ENCODE measurements around the gene R3HCC1L. TPM values are rescaled to one million over a fixed set of nuclear protein-coding genes. Genes with fewer than 3 reads are reported as not detected.

R3HCC1L gene
- total RNA-seq, 2 donors from 2014 or later = 21.7 to 23.3 TPM

DNA sequence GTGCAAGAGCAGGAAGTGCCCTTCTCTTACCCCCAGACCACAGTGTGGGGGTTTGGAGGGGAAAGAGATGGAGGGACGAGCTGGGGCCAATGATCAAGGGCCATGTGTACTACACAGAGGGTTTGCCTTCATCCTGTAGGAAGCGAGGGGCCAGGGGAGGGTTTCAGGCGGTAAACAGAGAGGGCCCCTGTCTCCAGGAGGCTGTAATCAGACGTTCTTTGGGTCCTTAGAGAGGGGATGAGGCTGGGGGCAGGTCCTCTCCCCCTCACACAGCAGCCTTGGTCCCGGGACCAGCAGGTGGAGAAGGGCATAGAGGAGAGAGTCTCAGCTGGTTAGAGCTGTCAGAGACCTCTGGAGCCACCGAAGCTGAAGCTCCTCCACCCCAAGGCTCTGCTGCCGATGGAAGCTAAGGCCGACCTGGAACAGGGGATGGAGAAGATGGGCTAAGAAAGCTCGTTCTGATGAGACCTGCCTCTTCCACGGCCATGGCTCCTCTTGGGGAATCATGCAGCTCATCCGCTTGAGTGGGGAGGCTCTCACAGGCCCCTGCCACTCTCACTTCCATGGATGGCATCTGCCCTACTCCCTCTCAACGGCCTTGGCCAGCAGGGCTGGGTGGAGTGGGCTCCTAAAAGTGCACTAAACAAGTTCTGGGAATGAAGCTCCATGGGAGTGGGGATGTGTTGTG lies 130.1 kb downstream of the R3HCC1L start:
- peaks cover 11% of the 10 kb centered on the region for H3K4me1 Mint-ChIP-seq
- H3K9me3 ChIP-seq (ENCODE audit: control insufficient read depth, low read length, poor library complexity, severe bottlenecking) = no peaks in the 10 kb centered on the region
- H3K27me3 Mint-ChIP-seq = peaks cover 37% of the 10 kb centered on the region
- DNase-seq (no peak), ATAC-seq (no peak)
- H3K27ac Mint-ChIP-seq = peak overlapping the region; percentile 29
- no peak overlapping the region for H3K4me3 Mint-ChIP-seq
- H3K36me3 Mint-ChIP-seq (ENCODE audit: low read depth) = peaks cover 8% of the 10 kb centered on the region

GRCh38 chr10:98265403-98266378 lies 131.2 kb downstream of the R3HCC1L start:
- H3K36me3 Mint-ChIP-seq (ENCODE audit: low read depth) = peaks cover 6% of the 10 kb centered on the region
- no peak overlapping the region for H3K4me3 Mint-ChIP-seq
- DNase-seq = no peak
- ATAC-seq = no peak
- H3K9me3 ChIP-seq (ENCODE audit: control insufficient read depth, low read length, poor library complexity, severe bottlenecking) = no peaks in the 10 kb centered on the region
- peaks cover 11% of the 10 kb centered on the region for H3K4me1 Mint-ChIP-seq
- H3K27me3 Mint-ChIP-seq = peaks cover 48% of the 10 kb centered on the region
- no peak overlapping the region for H3K27ac Mint-ChIP-seq

DNA sequence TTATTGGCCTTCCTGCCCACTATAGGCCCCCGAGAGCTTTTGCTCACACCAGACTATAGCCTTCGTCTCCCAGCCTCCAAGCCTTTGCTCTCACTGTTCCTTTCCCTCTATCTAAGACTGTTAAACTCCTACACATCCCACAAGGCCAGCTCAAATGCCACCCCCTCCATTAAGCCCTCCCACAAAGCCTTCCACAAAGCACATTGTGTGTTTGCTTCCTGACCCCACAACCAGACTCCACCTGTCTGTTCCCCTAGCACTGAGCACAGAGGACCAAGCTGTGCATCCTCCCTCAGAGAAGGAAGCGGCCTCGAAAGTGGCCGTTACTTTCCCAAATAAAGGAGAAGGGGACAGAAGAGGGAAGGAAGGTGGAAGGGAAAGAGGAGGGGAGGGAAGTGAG lies 132.2 kb downstream of the R3HCC1L start:
- ATAC-seq (no peak), DNase-seq (no peak)
- no peak overlapping the region for H3K27ac Mint-ChIP-seq
- no peaks in the 10 kb centered on the region for H3K9me3 ChIP-seq (ENCODE audit: control insufficient read depth, low read length, poor library complexity, severe bottlenecking)
- H3K27me3 Mint-ChIP-seq = peaks cover 58% of the 10 kb centered on the region
- peaks cover 5% of the 10 kb centered on the region for H3K36me3 Mint-ChIP-seq (ENCODE audit: low read depth)
- peaks cover 11% of the 10 kb centered on the region for H3K4me1 Mint-ChIP-seq
- peak overlapping the region; percentile 74 for H3K4me3 Mint-ChIP-seq

DNA sequence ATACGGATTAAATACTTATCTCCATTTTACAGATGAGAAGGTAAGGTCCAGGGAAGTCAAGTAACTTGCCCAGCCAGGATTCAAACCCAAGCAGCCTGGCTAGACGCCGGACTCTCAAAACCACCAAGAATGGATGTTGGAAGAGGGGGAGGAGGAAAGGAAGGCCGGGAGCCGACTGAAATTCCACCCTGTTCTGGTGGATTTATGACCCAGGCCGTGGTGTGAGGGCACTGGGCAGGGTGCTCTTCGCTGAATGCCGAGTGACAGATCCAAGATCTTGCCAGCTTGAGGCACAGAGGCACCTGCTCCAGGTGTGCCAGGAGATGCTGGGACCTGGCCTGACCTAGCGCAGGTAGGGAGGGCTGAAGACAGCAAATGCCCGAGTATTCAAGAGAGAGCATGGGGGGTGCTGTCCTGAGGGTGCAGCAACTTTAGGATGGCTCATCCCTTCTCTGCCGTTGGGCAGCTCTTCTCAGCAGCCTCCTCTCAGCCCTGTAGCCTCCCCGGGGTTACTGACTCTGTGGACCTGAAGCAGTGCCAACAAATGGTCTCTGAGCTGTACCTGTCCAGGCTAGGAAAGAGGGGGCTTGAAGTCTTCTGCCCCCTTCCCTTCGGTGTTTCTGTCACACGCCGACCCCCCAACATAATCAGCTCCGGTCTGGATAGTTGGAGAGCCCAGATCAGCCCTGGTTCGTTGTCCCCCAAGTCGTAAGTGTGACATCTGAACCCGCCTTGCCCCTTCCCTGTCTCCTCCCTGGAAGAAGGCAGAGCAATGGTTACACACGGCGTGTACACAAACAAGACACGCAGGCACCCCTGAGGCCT lies 132.8 kb downstream of the R3HCC1L start:
- Mint-ChIP-seq H3K27ac (no peak overlapping the region), H3K36me3 (ENCODE audit: low read depth) (peaks cover 5% of the 10 kb centered on the region), H3K4me3 (peak overlapping the region; percentile 89), H3K4me1 (peaks cover 11% of the 10 kb centered on the region), H3K27me3 (peaks cover 64% of the 10 kb centered on the region)
- no peak for DNase-seq
- ATAC-seq = no peak
- no peaks in the 10 kb centered on the region for H3K9me3 ChIP-seq (ENCODE audit: control insufficient read depth, low read length, poor library complexity, severe bottlenecking)

DNA sequence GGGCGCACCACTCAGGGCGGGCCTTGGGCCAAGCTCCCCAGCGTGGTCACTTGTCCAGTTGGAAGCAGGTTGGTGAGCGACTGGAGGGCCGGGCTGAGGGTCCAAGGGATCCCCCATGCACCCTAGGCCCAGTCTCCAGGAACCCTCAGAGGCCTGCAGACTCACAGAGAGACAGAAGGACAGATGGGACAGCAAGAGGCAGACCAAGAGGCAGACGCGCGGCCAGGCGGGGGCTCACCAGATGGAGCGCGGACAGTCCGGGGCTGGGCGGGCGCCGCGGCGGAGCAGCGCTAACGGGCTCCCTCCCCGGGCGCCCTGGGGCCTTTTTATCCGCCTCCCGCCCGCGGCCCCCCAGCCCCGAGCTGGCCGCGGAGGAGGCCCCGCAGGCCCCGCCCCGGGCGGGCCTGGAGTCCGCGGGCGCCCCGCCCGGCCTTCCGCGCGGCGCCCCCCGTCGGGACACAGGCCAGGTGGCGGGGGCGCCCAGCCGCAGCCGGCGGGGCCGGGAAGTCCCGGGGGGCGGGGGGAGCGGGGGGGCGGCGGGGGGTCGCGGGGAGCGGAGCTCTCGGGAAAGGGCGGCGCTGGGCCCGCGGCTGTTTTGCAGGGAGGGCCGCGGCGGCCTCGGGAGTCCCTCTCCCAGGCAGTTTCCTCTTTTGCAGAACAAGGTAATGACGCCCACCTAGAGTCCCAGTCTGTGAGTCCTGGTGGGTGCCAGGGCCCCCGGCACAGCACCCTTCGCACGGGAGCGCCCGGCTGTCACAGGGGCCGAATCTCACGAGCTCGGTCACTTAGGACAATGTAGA lies 133.6 kb downstream of the R3HCC1L start, which contains the start of gene LOXL4:
LOXL4 (minus strand) TSS at position 301 of the 800 bp plus-strand sequence. CDS start 5,175 bp downstream, outside the sequence.
- Mint-ChIP-seq H3K4me3 (peak within 1 kb of the TSS; percentile 89), H3K36me3 (ENCODE audit: low read depth) (peaks cover 5% of the 10 kb centered on the region), H3K4me1 (peaks cover 11% of the 10 kb centered on the region), H3K27ac (no peak within 1 kb of the TSS), H3K27me3 (peaks cover 72% of the 10 kb centered on the region)
- DNase-seq = no peak
- H3K9me3 ChIP-seq (ENCODE audit: control insufficient read depth, low read length, poor library complexity, severe bottlenecking) = no peaks in the 10 kb centered on the region
- ATAC-seq = peak; percentile 51

GRCh38 chr10:98268694-98269431 lies 134.4 kb downstream of the R3HCC1L start:
- H3K27ac Mint-ChIP-seq = no peak overlapping the region
- H3K4me1 Mint-ChIP-seq = peaks cover 11% of the 10 kb centered on the region
- ATAC-seq = peak; percentile 15
- no peaks in the 10 kb centered on the region for H3K9me3 ChIP-seq (ENCODE audit: control insufficient read depth, low read length, poor library complexity, severe bottlenecking)
- peak overlapping the region; percentile 82 for H3K4me3 Mint-ChIP-seq
- H3K36me3 Mint-ChIP-seq (ENCODE audit: low read depth) = peaks cover 5% of the 10 kb centered on the region
- DNase-seq = no peak
- H3K27me3 Mint-ChIP-seq = peaks cover 78% of the 10 kb centered on the region

DNA sequence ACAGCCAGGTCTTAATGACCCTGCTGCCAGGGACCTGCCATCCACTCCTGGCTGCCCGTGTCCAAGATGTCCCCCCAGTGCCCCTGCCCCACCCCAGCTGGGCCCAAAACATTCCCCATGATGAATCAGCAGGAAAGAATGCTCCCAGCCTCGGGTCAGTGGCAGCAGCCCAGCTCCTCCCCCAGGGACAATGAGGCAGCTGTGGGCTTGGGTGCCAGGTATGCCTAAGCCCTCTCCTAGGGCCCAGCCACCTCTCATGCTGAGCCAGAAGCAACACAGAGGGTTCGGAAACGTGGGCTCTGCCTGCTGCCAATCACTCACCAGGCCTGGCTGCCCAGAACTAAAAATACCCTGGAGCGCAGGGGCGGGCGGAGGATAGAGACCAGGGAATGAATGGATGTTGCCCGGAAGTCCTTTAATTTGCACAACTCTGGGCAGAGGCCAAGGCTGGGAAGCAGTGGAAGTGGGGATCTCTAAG lies 135.0 kb downstream of the R3HCC1L start:
- peaks cover 11% of the 10 kb centered on the region for H3K4me1 Mint-ChIP-seq
- H3K27me3 Mint-ChIP-seq = peaks cover 73% of the 10 kb centered on the region
- H3K36me3 Mint-ChIP-seq (ENCODE audit: low read depth) = peaks cover 5% of the 10 kb centered on the region
- ATAC-seq = no peak
- H3K27ac Mint-ChIP-seq = no peak overlapping the region
- DNase-seq = no peak
- H3K4me3 Mint-ChIP-seq = peak overlapping the region; percentile 82
- no peaks in the 10 kb centered on the region for H3K9me3 ChIP-seq (ENCODE audit: control insufficient read depth, low read length, poor library complexity, severe bottlenecking)

DNA sequence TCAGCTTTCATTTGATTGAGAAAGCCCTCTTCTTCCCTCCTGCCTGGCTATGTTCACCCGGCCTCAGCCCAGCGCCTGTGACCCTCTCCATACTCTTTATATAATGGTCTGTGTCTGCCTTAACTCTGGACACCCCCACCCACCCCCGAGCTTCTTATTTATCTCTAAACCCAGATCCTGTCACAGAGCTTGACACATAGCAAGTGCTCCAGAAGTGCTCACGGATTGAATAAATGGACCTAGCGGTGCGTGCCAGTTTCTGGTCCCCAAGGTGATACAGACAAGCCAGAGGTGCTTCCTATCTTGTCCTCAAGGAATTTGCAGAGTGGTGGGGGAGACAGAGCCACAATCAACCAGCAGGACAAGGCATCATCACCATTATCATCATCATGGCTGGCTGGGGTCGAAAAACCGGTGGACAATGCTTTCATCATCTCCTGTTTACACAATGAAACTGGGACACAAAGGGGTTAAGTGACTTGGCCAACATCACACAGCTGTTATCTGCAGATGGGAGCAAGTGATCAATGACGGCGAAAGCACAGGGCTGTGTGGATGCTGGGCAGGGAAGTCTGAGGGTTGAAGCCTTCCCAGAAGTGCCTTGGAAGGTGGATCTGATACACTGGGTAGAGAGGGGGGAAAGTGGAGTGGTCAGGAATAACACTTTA lies 135.8 kb downstream of the R3HCC1L start:
- H3K9me3 ChIP-seq (ENCODE audit: control insufficient read depth, low read length, poor library complexity, severe bottlenecking) = no peaks in the 10 kb centered on the region
- Mint-ChIP-seq H3K4me1 (peaks cover 11% of the 10 kb centered on the region), H3K4me3 (no peak overlapping the region), H3K27me3 (peaks cover 73% of the 10 kb centered on the region), H3K27ac (no peak overlapping the region), H3K36me3 (ENCODE audit: low read depth) (peaks cover 5% of the 10 kb centered on the region)
- ATAC-seq (no peak), DNase-seq (no peak)

DNA sequence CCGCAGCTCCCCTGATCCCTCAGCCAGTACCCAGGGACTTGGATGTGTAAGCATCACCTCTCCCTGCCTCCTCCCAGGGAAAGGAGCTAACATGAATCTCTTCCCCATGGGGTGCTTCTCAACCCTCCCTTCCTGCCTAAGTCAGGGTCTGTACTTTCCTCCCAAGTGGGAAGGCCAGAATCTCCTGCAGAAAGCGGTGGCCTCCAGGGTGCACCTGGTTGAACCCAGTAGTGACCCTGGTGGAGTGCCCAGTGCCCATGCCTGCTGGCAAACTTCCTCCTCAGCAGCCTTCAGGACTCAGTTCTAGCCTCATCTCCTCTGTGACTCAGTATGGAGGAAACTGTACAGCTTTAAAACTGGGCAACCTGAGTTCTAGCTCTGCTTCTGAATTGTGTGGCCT lies 136.3 kb downstream of the R3HCC1L start:
- Mint-ChIP-seq H3K27me3 (peaks cover 71% of the 10 kb centered on the region), H3K27ac (no peak overlapping the region), H3K4me3 (no peak overlapping the region), H3K4me1 (peaks cover 10% of the 10 kb centered on the region), H3K36me3 (ENCODE audit: low read depth) (peaks cover 5% of the 10 kb centered on the region)
- no peaks in the 10 kb centered on the region for H3K9me3 ChIP-seq (ENCODE audit: control insufficient read depth, low read length, poor library complexity, severe bottlenecking)
- ATAC-seq (no peak), DNase-seq (no peak)

DNA sequence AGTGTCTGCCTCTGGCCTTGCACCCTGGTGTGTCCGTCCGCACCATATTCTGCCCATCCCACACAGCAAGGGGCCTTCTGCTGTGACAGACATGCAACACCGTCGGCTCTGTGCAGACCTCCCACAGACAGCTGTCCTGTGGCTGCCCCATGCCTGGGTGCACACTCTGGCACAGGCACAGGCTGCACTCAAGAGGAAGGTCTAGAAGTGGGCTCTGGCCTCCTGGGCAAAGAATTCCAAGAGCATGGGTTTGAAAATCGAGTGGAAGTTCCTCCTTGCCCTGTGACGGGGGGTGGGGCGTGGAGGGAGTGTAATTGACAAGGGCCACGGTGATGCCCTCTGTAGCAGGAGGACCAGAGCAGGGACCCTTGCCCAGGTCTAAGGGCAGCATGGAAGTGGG lies 137.8 kb downstream of the R3HCC1L start:
- Mint-ChIP-seq H3K4me1 (peaks cover 5% of the 10 kb centered on the region), H3K4me3 (no peak overlapping the region), H3K36me3 (ENCODE audit: low read depth) (no peaks in the 10 kb centered on the region), H3K27me3 (peaks cover 57% of the 10 kb centered on the region), H3K27ac (no peak overlapping the region)
- no peaks in the 10 kb centered on the region for H3K9me3 ChIP-seq (ENCODE audit: control insufficient read depth, low read length, poor library complexity, severe bottlenecking)
- DNase-seq (no peak), ATAC-seq (no peak)

GRCh38 chr10:98272656-98273055 lies 138.2 kb downstream of the R3HCC1L start:
- Mint-ChIP-seq H3K4me1 (peaks cover 5% of the 10 kb centered on the region), H3K27me3 (peaks cover 55% of the 10 kb centered on the region), H3K36me3 (ENCODE audit: low read depth) (no peaks in the 10 kb centered on the region), H3K4me3 (no peak overlapping the region), H3K27ac (no peak overlapping the region)
- no peaks in the 10 kb centered on the region for H3K9me3 ChIP-seq (ENCODE audit: control insufficient read depth, low read length, poor library complexity, severe bottlenecking)
- ATAC-seq (no peak), DNase-seq (no peak)

All from T-helper 17 cell (primary cell).